ENCODE data around the gene WDR43. TPM values are rescaled to one million over a fixed set of nuclear protein-coding genes. Genes with fewer than 3 reads are reported as not detected.

The WDR43 gene
- total RNA-seq, 2 donors from 2014 or later: 15.3 to 21.8 TPM

- Histone ChIP-seq H3K4me1 (no peaks in the 10 kb centered on the region), H3K4me3 (no peak overlapping the region), H3K36me3 (replicated peaks in 1 of 2; ENCODE audit: insufficient read depth in 1 of 2, low read depth in 2 of 2) (no peaks in the 10 kb centered on the region), H3K27me3 (no peaks in the 10 kb centered on the region), H3K9me3 (no peaks in the 10 kb centered on the region), H3K27ac (no peak overlapping the region)
- intact Hi-C loops (cut with DNase I): no loop called here
- TF ChIP-seq POLR2A (IDR thresholded peaks at IDR 0.05) (no peak), CTCF (IDR thresholded peaks at IDR 0.05) (no peak)
- no peak for DNase-seq
- 75% methylated on average over 12 of the region's 12 CpGs for WGBS, 2 donors
- no peak for ATAC-seq
Observed at GRCh38 chr2:28997237-28997846, 102.9 kb downstream of the WDR43 start.

Small RNA genes within 50 kb of the gene (small RNA-seq; reads per million reads assigned to genes)
- gene RF00019: not detected
- gene SNORD53: 8.5 reads per million, percentile 91 among the genes with 10 or more reads in this experiment
- 5,801 reads per million, percentile 99 among the genes with 10 or more reads in this experiment for gene SNORD53B
- 797 reads per million, percentile 98 among the genes with 10 or more reads in this experiment for gene SNORD92

Other genes starting within 250 kb of the WDR43 start
- 100 to 1,000 TPM in 1 of 2 donors, 10 to 100 TPM in 1; 63.3 to 139 TPM for gene PPP1CB, start 142.8 kb upstream of the WDR43 start, total RNA-seq
- gene SPDYA, start 83.8 kb upstream of the WDR43 start, total RNA-seq: 1 to 10 TPM in 1 of 2 donors, under 1 TPM in 1; 0.26 to 1.6 TPM
- gene TRMT61B, start 24.4 kb upstream of the WDR43 start, total RNA-seq: 10 to 100 TPM in 1 of 2 donors, 1 to 10 TPM in 1; 9.9 to 15.8 TPM
- under 1 TPM in 1 of 2 donors, not detected in 1; 0.26 TPM for gene TOGARAM2, start 86.6 kb downstream of the WDR43 start, total RNA-seq
- not detected for gene PCARE, start 179.9 kb downstream of the WDR43 start, total RNA-seq
- 10 to 100 TPM; 17.5 to 19.7 TPM for gene CLIP4, start 220.7 kb downstream of the WDR43 start, total RNA-seq